Stimulated activated naive CD4-positive, alpha-beta T cell treated with Interleukin-2 at 50 U/mL for 16 hours (primary cell): Measurements from ENCODE around the gene ZC3H4.
"Not testable (repeated sequence)": the region's sequence is repeated elsewhere in the genome, so short reads cannot be mapped to it uniquely, and the experiment has no call there.

Experiments
- DNase-seq: peaks from one replicate; lab custom pipeline; 2025; lab: John Stamatoyannopoulos, UW

Gene ZC3H4

GRCh38 chr19:47107953-47108746 lies 5.4 kb downstream of the ZC3H4 start:
- no peak for DNase-seq

- DNase-seq, result peak; percentile 31
Measured at GRCh38 chr19:47107202-47107952, 6.2 kb downstream of the ZC3H4 start.

DNA sequence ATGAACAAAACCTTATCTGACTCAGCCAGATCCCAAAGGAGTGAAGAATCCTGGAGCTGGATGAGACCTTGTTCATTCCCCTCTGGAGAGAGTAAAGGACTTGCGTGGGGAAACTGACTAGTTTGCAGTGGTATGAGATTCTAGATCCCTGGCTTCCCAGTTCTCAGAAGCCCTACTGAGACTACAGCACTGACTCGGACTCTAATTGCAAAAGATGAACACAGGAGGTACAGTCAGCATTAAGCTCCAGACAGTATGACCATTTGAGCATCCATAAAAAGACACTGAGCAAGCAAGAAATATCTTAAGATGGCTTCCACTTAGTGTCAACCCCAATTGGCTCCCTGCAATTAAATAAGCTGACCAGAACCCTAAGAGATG lies 6.8 kb downstream of the ZC3H4 start:
- no peak for DNase-seq

DNA sequence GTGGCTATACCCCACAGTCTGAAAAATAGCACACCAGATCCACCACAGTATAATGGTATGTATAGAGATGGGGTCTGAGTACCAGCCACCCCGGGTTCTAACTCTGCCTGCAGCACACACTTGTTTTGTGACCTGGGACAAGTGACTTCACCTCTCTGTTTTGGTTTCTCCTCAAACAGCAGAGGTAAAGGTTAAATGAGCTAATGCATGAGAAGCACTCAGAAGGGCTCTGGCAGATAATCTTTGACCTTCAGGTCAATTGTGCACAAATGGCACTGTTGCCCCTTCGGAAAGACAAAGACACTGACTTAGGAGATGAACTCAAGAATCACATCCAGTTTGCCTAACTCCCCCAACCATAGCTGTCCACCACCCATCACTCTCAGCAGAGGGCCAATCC lies 7.7 kb downstream of the ZC3H4 start:
- DNase-seq, result no peak

- DNase-seq, result no peak
Measured at GRCh38 chr19:47104680-47105079, 8.9 kb downstream of the ZC3H4 start.

- DNase-seq, result no peak
Measured at GRCh38 chr19:47102346-47103060, 11.1 kb downstream of the ZC3H4 start.

GRCh38 chr19:47101116-47101515 lies 12.5 kb downstream of the ZC3H4 start:
- DNase-seq, result not testable (repeated sequence)

DNA sequence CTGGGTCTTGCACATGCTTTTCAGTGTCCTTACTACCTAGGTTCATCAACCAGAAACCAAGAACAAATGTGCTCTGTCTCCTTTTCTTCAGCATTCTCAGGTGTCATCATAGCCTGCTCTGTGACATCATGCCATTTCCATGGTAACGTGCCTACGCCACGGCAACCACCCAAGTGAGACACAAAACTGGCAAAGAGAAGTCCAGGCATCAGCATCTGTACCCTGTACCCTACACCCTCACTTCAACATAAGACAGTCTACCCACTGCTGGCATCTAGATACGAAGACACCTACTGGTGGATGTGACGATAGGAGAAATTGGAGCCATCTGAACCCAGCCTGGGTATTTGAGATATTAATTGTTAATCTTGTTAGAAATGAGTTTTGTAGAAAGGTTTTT lies 13.3 kb downstream of the ZC3H4 start:
- no peak for DNase-seq

DNA sequence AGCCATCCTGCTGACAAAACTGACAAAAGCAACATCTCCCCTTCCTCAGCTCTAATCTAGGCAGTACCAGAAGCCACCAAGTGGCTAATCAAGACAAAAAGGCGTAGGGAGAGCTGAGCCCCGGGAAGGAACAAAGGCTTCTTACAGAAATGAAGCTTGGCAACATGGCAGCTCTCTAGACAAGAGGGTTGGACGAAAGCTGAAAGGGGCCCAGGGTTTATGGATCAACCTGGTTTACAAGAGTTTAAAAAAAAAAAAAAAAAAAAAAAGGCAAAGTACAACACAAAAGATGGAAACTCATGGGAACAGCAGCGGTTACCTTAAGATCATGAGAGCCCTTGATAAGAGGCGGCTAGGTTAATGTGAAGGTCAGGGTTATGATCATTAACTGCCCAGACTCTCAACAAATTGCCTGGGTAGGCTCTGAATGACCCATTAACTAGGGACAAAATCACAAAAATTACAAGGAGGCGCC lies 14.0 kb downstream of the ZC3H4 start:
- DNase-seq, result no peak

- no peak for DNase-seq
Measured at GRCh38 chr19:47098608-47099007, 15.0 kb downstream of the ZC3H4 start.

DNA sequence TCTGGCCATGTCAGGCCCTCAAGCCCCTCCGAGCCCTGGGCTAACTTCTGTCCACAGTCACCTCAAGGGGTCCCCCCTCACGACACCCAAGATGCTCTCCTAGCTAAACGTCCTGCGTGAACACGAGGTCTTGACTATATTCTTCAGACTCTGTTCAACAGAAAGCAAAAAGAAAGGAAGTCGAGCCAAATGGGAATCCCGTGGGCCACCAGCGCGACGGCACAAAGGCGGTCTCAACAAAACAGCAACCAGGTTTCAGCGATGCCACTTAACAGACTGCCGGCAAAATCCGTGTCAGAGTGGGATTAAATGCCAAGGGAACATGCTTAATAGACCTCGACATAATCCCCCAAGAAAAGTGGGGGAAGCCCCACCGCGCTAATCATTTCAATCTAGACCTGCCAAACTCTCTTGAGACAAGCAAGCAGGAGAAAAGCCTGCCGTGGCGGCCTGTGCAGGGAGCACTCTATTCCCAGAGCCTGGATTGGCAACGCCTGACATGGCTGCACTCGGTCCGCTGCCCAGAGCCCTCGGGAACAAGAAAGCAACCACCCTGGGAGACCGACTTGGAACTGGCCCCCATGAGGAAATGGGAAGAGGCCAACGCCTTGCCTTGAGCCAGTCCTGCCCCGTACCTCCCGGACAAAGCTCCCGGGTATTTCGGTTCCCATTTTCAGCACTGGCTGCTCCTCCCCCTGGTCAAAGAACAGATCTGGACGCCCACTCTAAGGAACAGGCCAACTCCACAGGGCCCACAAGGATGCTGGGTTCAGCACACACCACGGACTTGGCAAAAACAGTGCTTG lies 16.0 kb downstream of the ZC3H4 start:
- no peak for DNase-seq

GRCh38 chr19:47096721-47097120 lies 16.9 kb downstream of the ZC3H4 start:
- DNase-seq, result no peak

GRCh38 chr19:47096100-47096704 lies 17.4 kb downstream of the ZC3H4 start:
- no peak for DNase-seq

DNA sequence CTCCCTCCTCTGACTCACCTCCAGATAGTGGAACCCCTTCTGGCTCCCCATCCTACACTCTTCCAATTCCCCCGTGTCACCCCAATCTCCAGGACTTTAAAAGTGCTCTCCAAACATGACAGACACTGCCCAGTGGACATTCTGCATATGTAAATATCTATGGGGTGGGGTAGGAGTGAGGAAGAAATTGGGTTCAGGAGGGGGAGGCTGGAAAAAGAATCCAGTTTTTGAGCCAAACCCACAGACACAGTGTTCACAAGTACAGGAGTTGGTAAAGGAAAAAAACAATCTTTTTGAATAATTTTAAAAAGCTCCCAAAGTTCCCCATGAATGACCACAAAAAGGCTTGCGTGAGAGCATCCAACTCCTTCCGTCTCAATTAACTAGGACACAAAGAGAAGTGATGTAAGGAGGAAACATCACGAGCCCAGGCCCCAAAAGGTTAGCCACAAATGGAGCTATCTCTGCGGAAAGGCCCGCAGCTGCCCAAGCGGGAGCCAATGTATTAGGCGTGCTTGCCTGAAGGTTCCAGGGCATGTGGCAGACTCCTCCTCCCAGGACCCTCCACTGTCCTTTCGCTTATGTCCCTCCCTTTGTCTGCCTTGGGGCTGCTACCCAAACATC lies 18.0 kb downstream of the ZC3H4 start:
- DNase-seq, result no peak

DNA sequence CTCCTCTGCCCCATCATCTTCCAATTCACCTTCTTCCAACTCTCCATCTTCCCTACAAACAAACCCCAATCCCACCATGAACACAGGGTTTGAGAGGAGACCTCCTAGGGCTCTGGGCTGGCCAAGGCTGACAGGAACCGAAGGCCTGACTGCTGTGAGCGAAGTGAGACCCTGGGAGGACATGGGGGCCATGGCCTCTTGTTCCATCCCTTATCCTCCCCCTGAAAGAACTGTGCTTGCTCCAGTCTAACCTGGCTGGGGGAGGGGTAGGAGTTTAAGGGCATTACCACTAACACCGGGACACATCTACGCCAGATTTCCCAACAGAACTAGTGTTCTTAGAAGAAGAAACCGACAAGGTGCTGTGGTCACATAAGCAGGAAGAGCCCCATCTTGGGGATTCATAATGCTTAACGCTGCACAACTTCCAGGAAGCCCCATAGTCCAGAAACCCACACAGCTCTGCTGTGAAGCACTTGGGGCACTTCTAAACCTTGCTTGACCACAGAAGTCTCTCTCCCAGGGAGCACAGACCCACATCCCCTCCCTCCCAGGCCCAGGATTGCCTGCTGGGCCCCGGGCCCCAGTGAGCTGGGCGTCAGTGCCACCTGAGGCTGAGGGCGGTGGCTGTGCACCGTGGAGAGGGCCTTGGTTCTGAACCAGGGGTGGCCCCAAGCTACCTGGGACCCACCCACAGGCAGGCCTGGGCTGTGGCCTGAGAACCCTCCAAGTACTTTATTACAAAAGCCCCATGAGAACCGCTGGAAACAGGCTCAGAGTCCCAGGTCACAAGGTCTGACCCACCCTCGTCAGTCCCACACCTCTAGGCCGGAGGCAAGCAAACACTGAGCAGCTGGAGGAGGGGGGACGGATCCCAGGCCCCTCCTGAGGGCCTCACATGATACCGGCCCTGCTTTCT lies 18.8 kb downstream of the ZC3H4 start:
- DNase-seq, result peak; percentile 34

- DNase-seq, result peak; percentile 39
Measured at GRCh38 chr19:47093841-47094240, 19.7 kb downstream of the ZC3H4 start.

GRCh38 chr19:47093254-47093653 lies 20.3 kb downstream of the ZC3H4 start:
- DNase-seq, result no peak

DNA sequence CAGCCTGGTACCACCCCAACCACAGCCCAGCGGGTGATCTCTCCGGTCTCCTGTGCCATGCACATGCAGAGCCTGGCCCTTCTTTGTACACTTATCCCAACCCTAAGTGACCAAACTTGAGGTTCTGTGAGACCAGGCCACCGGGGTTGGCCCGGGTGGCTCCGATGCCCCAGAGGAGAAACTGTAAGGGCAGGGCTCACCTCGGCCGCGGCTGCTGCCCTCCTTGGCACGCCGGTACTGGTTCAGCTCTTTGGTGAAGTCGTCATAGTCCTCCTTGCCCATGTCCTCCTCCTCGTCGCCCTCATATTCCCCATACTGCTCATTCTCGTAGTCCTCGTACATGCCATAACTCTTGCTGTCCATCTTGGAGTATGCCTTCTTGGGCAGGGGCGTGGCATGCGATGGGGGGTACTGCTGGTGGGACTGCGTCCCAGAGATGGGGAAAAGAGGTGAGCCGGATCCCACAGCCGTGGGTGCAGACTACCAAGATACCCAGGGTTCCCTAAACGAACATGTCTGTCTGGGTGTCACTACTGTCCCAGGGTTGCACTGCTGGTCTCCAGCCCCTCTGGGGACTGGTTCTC lies 23.7 kb downstream of the ZC3H4 start:
- no peak for DNase-seq

- no peak for DNase-seq
Measured at GRCh38 chr19:47086280-47086679, 27.3 kb downstream of the ZC3H4 start.
